Measurements from ENCODE around the gene C2orf74.

Gene C2orf74

DNA sequence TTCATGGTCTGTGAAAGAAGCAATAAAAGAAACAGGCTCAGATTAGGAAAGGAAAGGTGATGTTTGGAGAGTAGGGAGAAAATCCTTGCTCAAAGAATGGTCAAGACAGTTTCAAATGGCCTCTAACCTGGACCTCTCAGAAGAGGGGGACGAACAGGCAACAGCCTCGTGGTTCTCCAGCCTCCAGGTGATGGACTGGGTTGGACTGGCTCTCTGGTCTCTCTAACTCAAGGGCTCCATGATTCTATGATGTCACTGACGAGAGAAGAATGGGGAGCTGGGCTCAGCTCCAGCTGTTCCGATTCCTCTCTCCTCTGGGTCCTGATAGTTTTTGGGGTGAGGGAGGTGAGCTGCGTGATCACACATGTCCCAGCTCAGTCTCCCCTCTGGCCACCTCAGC is at the start of gene C2orf74:
C2orf74 (plus strand) TSS at position 301 of the 400 bp plus-strand sequence. CDS start 327 bp downstream, outside the sequence.
- TF ChIP-seq CTCF (IDR thresholded peaks at IDR 0.05; ENCODE audit: insufficient read depth, low read length, poor library complexity, severe bottlenecking) (no peak), EZH2phosphoT487 (conservative IDR thresholded peaks at IDR 0.05; ENCODE audit: low read length) (no peak)
- Histone ChIP-seq H3K36me3 (ENCODE audit: low read length) (0 out of 2 replicates have a peak, but pooled peaks cover 2% of the 10 kb centered on the region), H3K9me2 (replicated peaks; ENCODE audit: insufficient read depth, low read length) (no peaks in the 10 kb centered on the region), H3K4me2 (ENCODE audit: low read depth, low read length, poor library complexity, severe bottlenecking) (no peak within 1 kb of the TSS), H3K9ac (ENCODE audit: low read length) (no peak within 1 kb of the TSS), H4K20me1 (ENCODE audit: low read depth, low read length) (no peaks in the 10 kb centered on the region), H2AFZ (ENCODE audit: low read depth, low read length, severe bottlenecking) (no peak within 1 kb of the TSS), H3K79me2 (ENCODE audit: insufficient read depth, low read length) (no peaks in the 10 kb centered on the region), H3K27me3 (ENCODE audit: low read length) (no peaks in the 10 kb centered on the region), H3K9me3 (ENCODE audit: insufficient read depth, low read length) (no peaks in the 10 kb centered on the region), H3F3A (ENCODE audit: insufficient read depth) (no peaks in the 10 kb centered on the region), H3K4me3 (ENCODE audit: insufficient read depth, low read length, poor library complexity, severe bottlenecking) (no peak within 1 kb of the TSS), H3K27ac (ENCODE audit: low read depth, low read length) (no peak within 1 kb of the TSS)

DNA sequence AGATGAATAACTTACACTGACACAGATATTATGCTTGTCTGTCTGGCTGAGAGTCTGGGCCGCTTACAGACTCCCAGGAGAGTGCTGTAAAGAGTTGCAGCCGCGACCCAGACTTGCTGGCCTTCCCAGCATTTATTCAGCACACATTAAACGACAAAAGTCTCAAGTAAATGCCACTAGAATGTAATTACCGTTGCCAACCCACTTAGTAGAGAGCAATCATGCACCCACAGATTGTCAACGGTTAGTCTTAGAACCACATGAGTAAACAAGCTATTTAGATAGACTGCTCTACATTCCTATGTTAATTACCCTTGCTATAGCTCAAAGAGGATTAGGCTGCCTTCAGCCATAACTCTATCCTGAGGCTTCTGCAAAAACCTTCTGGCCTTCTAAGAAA is 47.8 kb upstream of the C2orf74 start:
- H3K4me3 ChIP-seq (ENCODE audit: insufficient read depth, low read length, poor library complexity, severe bottlenecking), result no peak overlapping the region
- no peak overlapping the region for H2AFZ ChIP-seq (ENCODE audit: low read depth, low read length, severe bottlenecking)
- TF ChIP-seq CTCF (IDR thresholded peaks at IDR 0.05; ENCODE audit: insufficient read depth, low read length, poor library complexity, severe bottlenecking), result no peak
- TF ChIP-seq EZH2phosphoT487 (conservative IDR thresholded peaks at IDR 0.05; ENCODE audit: low read length), result no peak

DNA sequence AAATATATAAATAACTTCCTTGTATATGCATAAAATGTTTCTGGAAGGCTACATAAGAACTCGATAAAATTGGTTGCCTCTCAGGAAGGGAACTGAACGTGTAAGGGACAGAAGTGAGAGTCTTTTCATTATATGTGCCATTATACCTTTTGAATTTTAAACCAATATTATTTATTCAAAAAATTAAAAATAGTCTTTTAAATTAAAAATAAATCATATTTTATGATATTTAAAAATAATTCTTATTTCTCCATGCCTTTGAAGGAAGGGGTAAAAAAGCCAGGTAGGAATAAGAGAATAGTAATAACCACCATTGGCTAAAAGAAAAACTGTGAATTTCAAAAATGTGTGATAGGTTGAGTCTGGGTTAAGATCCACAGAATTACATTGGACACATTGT is 45.7 kb upstream of the C2orf74 start:
- no peak for TF ChIP-seq CTCF (IDR thresholded peaks at IDR 0.05; ENCODE audit: insufficient read depth, low read length, poor library complexity, severe bottlenecking)
- TF ChIP-seq EZH2phosphoT487 (conservative IDR thresholded peaks at IDR 0.05; ENCODE audit: low read length), result no peak

More for the DNA sequence above, 47.8 kb upstream of the C2orf74 start:
- Histone ChIP-seq H3K9me2 (replicated peaks; ENCODE audit: insufficient read depth, low read length) (no peaks in the 10 kb centered on the region), H4K20me1 (ENCODE audit: low read depth, low read length) (no peaks in the 10 kb centered on the region), H3K4me2 (ENCODE audit: low read depth, low read length, poor library complexity, severe bottlenecking) (no peak overlapping the region), H3K27ac (ENCODE audit: low read depth, low read length) (no peak overlapping the region), H3K36me3 (ENCODE audit: low read length) (peaks cover 12% of the 10 kb centered on the region), H3K9ac (ENCODE audit: low read length) (no peak overlapping the region), H3K9me3 (ENCODE audit: insufficient read depth, low read length) (no peaks in the 10 kb centered on the region), H3F3A (ENCODE audit: insufficient read depth) (no peaks in the 10 kb centered on the region), H3K27me3 (ENCODE audit: low read length) (no peaks in the 10 kb centered on the region), H3K79me2 (ENCODE audit: insufficient read depth, low read length) (no peaks in the 10 kb centered on the region)

More for the DNA sequence above, 45.7 kb upstream of the C2orf74 start:
- Histone ChIP-seq H3K79me2 (ENCODE audit: insufficient read depth, low read length) (no peaks in the 10 kb centered on the region), H3F3A (ENCODE audit: insufficient read depth) (no peaks in the 10 kb centered on the region), H3K27ac (ENCODE audit: low read depth, low read length) (no peak overlapping the region), H4K20me1 (ENCODE audit: low read depth, low read length) (no peaks in the 10 kb centered on the region), H3K27me3 (ENCODE audit: low read length) (no peaks in the 10 kb centered on the region), H3K9me2 (replicated peaks; ENCODE audit: insufficient read depth, low read length) (no peaks in the 10 kb centered on the region), H3K4me2 (ENCODE audit: low read depth, low read length, poor library complexity, severe bottlenecking) (no peak overlapping the region), H3K9ac (ENCODE audit: low read length) (no peak overlapping the region), H3K9me3 (ENCODE audit: insufficient read depth, low read length) (no peaks in the 10 kb centered on the region), H3K4me3 (ENCODE audit: insufficient read depth, low read length, poor library complexity, severe bottlenecking) (no peak overlapping the region), H2AFZ (ENCODE audit: low read depth, low read length, severe bottlenecking) (no peak overlapping the region), H3K36me3 (ENCODE audit: low read length) (peaks cover 14% of the 10 kb centered on the region)

Measured in SU-DHL-6 (cell line).